K562 (cell line): ENCODE data around the gene DOCK4. TPM values are rescaled to one million over a fixed set of nuclear protein-coding genes. Genes with fewer than 3 reads are reported as not detected.

ENCODE experiments used
- ATAC-seq: fragments of 200-7000 bp; cut with Tn5 transposase; 3 replicates; pipeline ENCODE4 v1.9.1; 2020; ENCODE audit warnings: moderate library complexity
- BruUV-seq: library from RNA; stranded (reverse); fragments of 400-500 nt; replicated peaks from 2 replicates; lab custom pipeline; 2021; lab: Mats Ljungman, UMichigan
- CTCF ChIA-PET: fragments of 300-600 bp; formaldehyde crosslinking; extraction: SDS; loops from one replicate; lab custom pipeline; 2021; ENCODE audit warnings: low intra/inter-chr PET ratio; lab: Yijun Ruan, JAX
- POLR2A ChIA-PET: fragments of 300-600, 350-650 bp; sonication (Branson Sonifier 250); formaldehyde crosslinking; extraction: SDS; loops from one replicate; lab custom pipeline; 2021; ENCODE audit warnings: antibody characterized with exemption, inconsistent platforms; lab: Yijun Ruan, JAX
- DNase-seq, 4 experiments: peaks; one replicate each; pipeline versions ENCODE4 v3.0.0 to v3.0.0-alpha.2; 2011 to 2018; ENCODE audit warnings: low spot score in 3 of 4, mixed read lengths in 3 of 4; ENCODE audit errors: extremely low read depth in 1 of 4
- FAIRE-seq: peaks from 2 replicates; lab custom pipeline; 2011; peaks lifted over from hg19 to GRCh38; lab: Jason Lieb, UNC
- H2AFZ ChIP-seq: 2 replicates; pipeline ENCODE4 v1.6.0; 2011; ENCODE audit warnings: low read depth, low read length, control low read depth, inconsistent platforms
- H3K27ac ChIP-seq: fragments of 200-600 bp; 3 replicates; pipeline ENCODE4 v1.8.0; 2011; ENCODE audit warnings: low read depth, mild to moderate bottlenecking, control low read depth, inconsistent platforms, low read length, moderate library complexity, mixed read lengths; ENCODE audit errors: extremely low read depth
- H3K27me3 ChIP-seq, 2 experiments: fragments of 300-600 bp in 1 of 2; 2 replicates in 1 of 2; 3 replicates in 1 of 2; pipeline versions ENCODE4 v1.6.0 to v1.8.0; 2011; ENCODE audit warnings: inconsistent platforms in 2 of 2, low read length in 2 of 2, mild to moderate bottlenecking in 1 of 2, mixed read lengths in 1 of 2, moderate library complexity in 1 of 2; ENCODE audit not compliant: control insufficient read depth in 2 of 2, insufficient read depth in 2 of 2
- H3K36me3 ChIP-seq: fragments of 300-600 bp; 3 replicates; pipeline ENCODE4 v1.8.0; 2011; ENCODE audit warnings: mild to moderate bottlenecking, low read length, inconsistent platforms; ENCODE audit not compliant: control insufficient read depth, insufficient read depth
- H3K4me1 ChIP-seq, 2 experiments: fragments of 200-600 bp in 1 of 2; replicated peaks in 1 of 2; 2 replicates in 1 of 2; 3 replicates in 1 of 2; pipeline versions ENCODE4 v1.5.1 to v1.8.0; 2011; ENCODE audit warnings: inconsistent platforms in 2 of 2, low read length in 2 of 2, mild to moderate bottlenecking in 1 of 2, mixed read lengths in 1 of 2, moderate library complexity in 1 of 2; ENCODE audit not compliant: control insufficient read depth in 2 of 2, insufficient read depth in 2 of 2
- H3K4me2 ChIP-seq: 2 replicates; pipeline ENCODE4 v1.6.1; 2011; ENCODE audit warnings: low read length, control low read depth, inconsistent platforms, mixed read lengths; ENCODE audit not compliant: insufficient read depth
- H3K4me3 ChIP-seq: fragments of 200-600 bp; sonication (generic), shearing (Covaris generic); 2 replicates; pipeline ENCODE4 v1.5.1; 2016; ENCODE audit warnings: control low read depth, inconsistent platforms
- H3K79me2 ChIP-seq: fragments of 200-600 bp; 3 replicates; pipeline ENCODE4 v1.8.0; 2011; ENCODE audit warnings: low read length, inconsistent platforms; ENCODE audit not compliant: control insufficient read depth, insufficient read depth
- H3K9ac ChIP-seq, 2 experiments: 2 replicates each; pipeline versions ENCODE4 v1.6.0 to v1.6.1; 2011; ENCODE audit warnings: low read depth in 2 of 2, low read length in 2 of 2, control low read depth in 1 of 2, inconsistent platforms in 1 of 2, mild to moderate bottlenecking in 1 of 2, mixed read lengths in 1 of 2; ENCODE audit not compliant: insufficient read depth in 1 of 2
- H3K9me1 ChIP-seq: one replicate; pipeline ENCODE4 v1.6.0; 2011; ENCODE audit warnings: inconsistent platforms, mild to moderate bottlenecking, low read length, moderate library complexity; ENCODE audit not compliant: control insufficient read depth, insufficient read depth
- H3K9me3 ChIP-seq: replicated peaks from 2 replicates; pipeline ENCODE4 v1.5.1; 2011; ENCODE audit warnings: low read depth, low read length, inconsistent platforms; ENCODE audit not compliant: control insufficient read depth, insufficient read depth
- H4K20me1 ChIP-seq: replicated peaks from 2 replicates; pipeline ENCODE4 v1.6.1; 2011; ENCODE audit warnings: low read length, inconsistent platforms, mixed read lengths; ENCODE audit not compliant: control insufficient read depth, insufficient read depth
- ARID2 ChIP-seq: fragments of 450-650 bp; IDR thresholded peaks from 2 replicates; pipeline ENCODE4 v1.6.1; 2017; ENCODE audit warnings: antibody characterized with exemption, mild to moderate bottlenecking
- CEBPZ ChIP-seq: fragments of 150-350 bp; IDR thresholded peaks from 2 replicates; pipeline ENCODE4 v1.6.1; 2014; ENCODE audit warnings: low read depth, mild to moderate bottlenecking, low read length, borderline replicate concordance
- ELF1 ChIP-seq: fragments of 200-800 bp; sonication (Bioruptor generic); IDR thresholded peaks from 2 replicates; pipeline ENCODE4 v1.6.1; 2016; ENCODE audit warnings: missing genetic modification characterization, missing compliant biosample characterization
- ESRRA ChIP-seq: fragments of 450-650 bp; IDR thresholded peaks from 2 replicates; pipeline ENCODE4 v1.6.1; 2014; ENCODE audit warnings: low read depth, mild to moderate bottlenecking, moderate library complexity, borderline replicate concordance
- FIP1L1 ChIP-seq: fragments of 200-400 bp; formaldehyde crosslinking; IDR thresholded peaks from 2 replicates; pipeline ENCODE4 v1.6.1; 2018; ENCODE audit warnings: mild to moderate bottlenecking, low read depth, low read length; ENCODE audit not compliant: poor library complexity, severe bottlenecking
- FOS ChIP-seq: IDR thresholded peaks from 3 replicates; pipeline ENCODE4 v1.6.1; 2011; ENCODE audit not compliant: insufficient read length; ENCODE audit errors: extremely low read depth
- HNRNPUL1 ChIP-seq: fragments of 200-400 bp; formaldehyde crosslinking; IDR thresholded peaks from 2 replicates; pipeline ENCODE4 v1.6.1; 2017; ENCODE audit warnings: low read length
- SMAD1 ChIP-seq: fragments of 150-350 bp; IDR thresholded peaks from 2 replicates; pipeline ENCODE4 v1.6.1; 2014; ENCODE audit warnings: low read length, low read depth; ENCODE audit not compliant: partially characterized antibody
- ZC3H11A ChIP-seq: IDR thresholded peaks from 2 replicates; pipeline ENCODE4 v1.6.1; 2012; ENCODE audit warnings: low read depth, low read length, improper control_type of control experiment
- WGBS: fragments of 100-300 bp; shearing (Covaris generic); methylation state at CpG from one replicate; pipeline ENCODE4 v1.1.6; 2016; ENCODE audit warnings: low coverage, mixed read lengths; ENCODE audit not compliant: insufficient coverage; ENCODE audit errors: missing lambda C conversion rate; 5-methylcytosine and 5-hydroxymethylcytosine counted together
- in situ Hi-C: fragments of 300-500 bp; cut with MboI; formaldehyde crosslinking; loops from 4 replicates; pipeline ENCODE4 v1.15.0; 2018; ENCODE audit warnings: inconsistent platforms, mixed read lengths
- intact Hi-C: fragments of 100-400 bp; cut with micrococcal nuclease; formaldehyde crosslinking; loops from 2 replicates; pipeline ENCODE4 v1.14.2; 2022
- polyA plus RNA-seq, 8 experiments: library from polyadenylated mRNA; depleted of rRNA in 4 of 8; stranded (reverse) in 5 of 8; unstranded in 3 of 8; fragments of >200 nt; fragmentation: Nextera tagmentation in 2 of 8; fragmentation: Illumina TruSeq in 1 of 8; extraction: Ambion mirVana in 2 of 8; extraction: Trizol in 1 of 8; gene quantifications; 2 replicates each; pipeline versions ENCODE4 v1.2.1 to v1.2.3, GENCODE V29; 2011 to 2014; ENCODE audit warnings: inconsistent platforms in 1 of 8, missing spikeins in 1 of 8
- total RNA-seq, 7 experiments: library from RNA; depleted of rRNA in 6 of 7; stranded (reverse); fragments of >200 nt in 6 of 7; fragmentation: Illumina TruSeq in 2 of 7; extraction: Trizol in 2 of 7; gene quantifications; 2 replicates each; pipeline versions ENCODE4 v1.2.1 to v1.2.3, GENCODE V29; 2011 to 2021; ENCODE audit warnings: low replicate concordance in 1 of 7
- TF ChIP-seq, protein P1 (sequence below): fragments of 250-450 bp; sonication (Bioruptor Pico); IDR thresholded peaks from 2 replicates; pipeline ENCODE4 v1.6.1; 2021; ENCODE audit warnings: mild to moderate bottlenecking
- TF ChIP-seq, protein P2 (sequence below): fragments of 450-650 bp; IDR thresholded peaks from one replicate; pipeline ENCODE4 v1.6.1; 2018; ENCODE audit warnings: mild to moderate bottlenecking, moderate library complexity; ENCODE audit not compliant: partially characterized antibody
- TF ChIP-seq, protein P3 (sequence below): fragments of 450-650 bp; IDR thresholded peaks from 2 replicates; pipeline ENCODE4 v1.6.1; 2017; ENCODE audit warnings: antibody characterized with exemption, mild to moderate bottlenecking

DOCK4 gene
- total and polyA plus RNA-seq, 9 of the 15 experiments (the other 6 are each of a cell fraction or from before 2014, with no cell fraction given): 0.42 to 5.7 (median 2.3) TPM

DNA sequence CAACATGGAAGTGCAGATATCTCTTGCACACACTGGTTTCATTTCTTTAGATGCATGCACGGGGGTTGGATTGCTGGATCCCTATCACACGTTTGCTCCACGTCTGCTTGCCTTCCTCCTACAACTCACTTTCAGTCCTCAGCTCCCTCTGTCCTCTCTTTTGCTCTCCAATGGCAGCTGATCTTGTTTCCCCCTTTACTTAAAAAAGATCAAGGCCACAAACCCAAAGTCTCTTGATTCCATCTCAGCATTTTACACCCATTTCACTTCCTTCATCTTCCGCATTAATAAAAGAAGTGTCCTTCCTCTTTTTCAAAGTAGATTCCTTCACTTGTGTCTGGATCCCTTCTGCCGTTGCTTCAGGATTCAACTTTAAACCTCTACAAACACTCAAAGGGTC is 245.2 kb downstream of the DOCK4 start:
- Histone ChIP-seq H3K27ac (no peak overlapping the region), H3K36me3 (no peaks in the 10 kb centered on the region), H2AFZ (no peak overlapping the region), H3K9ac (no peak overlapping the region), H3K4me1 (no peaks in the 10 kb centered on the region; a peak in 1 of 5 replicates), H3K9me1 (no peaks in the 10 kb centered on the region), H3K9me3 (no peaks in the 10 kb centered on the region), H3K4me3 (no peak overlapping the region), H3K27me3 (peaks cover 3 to 9% of the 10 kb centered on the region in 2 experiments; a peak in 3 of 5 replicates), H4K20me1 (no peaks in the 10 kb centered on the region), H3K4me2 (no peak overlapping the region), H3K79me2 (no peaks in the 10 kb centered on the region)
- no peak for FAIRE-seq
- POLR2A ChIA-PET: no interaction called here
- 2% methylated on average over 5 of the region's 5 CpGs for WGBS
- no peak for ATAC-seq
- BruUV-seq: no TSS peak
- CTCF ChIA-PET: no interaction called here
- no peak for DNase-seq
- intact Hi-C loops (no loop called here), in situ Hi-C loops (no loop called here)
- TF ChIP-seq FOS (no peak), ESRRA (no peak), CEBPZ (no peak), ELF1 (tag) (no peak), ARID2 (no peak), ZC3H11A (no peak), HNRNPUL1 (no peak), FIP1L1 (no peak), SMAD1 (no peak)
- TF ChIP-seq, protein P1, sequence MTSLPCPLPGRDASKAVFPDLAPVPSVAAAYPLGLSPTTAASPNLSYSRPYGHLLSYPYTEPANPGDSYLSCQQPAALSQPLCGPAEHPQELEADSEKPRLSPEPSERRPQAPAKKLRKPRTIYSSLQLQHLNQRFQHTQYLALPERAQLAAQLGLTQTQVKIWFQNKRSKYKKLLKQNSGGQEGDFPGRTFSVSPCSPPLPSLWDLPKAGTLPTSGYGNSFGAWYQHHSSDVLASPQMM (CRISPR knock-in tag): no peak
- TF ChIP-seq, protein P2, sequence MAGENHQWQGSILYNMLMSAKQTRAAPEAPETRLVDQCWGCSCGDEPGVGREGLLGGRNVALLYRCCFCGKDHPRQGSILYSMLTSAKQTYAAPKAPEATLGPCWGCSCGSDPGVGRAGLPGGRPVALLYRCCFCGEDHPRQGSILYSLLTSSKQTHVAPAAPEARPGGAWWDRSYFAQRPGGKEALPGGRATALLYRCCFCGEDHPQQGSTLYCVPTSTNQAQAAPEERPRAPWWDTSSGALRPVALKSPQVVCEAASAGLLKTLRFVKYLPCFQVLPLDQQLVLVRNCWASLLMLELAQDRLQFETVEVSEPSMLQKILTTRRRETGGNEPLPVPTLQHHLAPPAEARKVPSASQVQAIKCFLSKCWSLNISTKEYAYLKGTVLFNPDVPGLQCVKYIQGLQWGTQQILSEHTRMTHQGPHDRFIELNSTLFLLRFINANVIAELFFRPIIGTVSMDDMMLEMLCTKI: no peak
- TF ChIP-seq, protein P3, sequence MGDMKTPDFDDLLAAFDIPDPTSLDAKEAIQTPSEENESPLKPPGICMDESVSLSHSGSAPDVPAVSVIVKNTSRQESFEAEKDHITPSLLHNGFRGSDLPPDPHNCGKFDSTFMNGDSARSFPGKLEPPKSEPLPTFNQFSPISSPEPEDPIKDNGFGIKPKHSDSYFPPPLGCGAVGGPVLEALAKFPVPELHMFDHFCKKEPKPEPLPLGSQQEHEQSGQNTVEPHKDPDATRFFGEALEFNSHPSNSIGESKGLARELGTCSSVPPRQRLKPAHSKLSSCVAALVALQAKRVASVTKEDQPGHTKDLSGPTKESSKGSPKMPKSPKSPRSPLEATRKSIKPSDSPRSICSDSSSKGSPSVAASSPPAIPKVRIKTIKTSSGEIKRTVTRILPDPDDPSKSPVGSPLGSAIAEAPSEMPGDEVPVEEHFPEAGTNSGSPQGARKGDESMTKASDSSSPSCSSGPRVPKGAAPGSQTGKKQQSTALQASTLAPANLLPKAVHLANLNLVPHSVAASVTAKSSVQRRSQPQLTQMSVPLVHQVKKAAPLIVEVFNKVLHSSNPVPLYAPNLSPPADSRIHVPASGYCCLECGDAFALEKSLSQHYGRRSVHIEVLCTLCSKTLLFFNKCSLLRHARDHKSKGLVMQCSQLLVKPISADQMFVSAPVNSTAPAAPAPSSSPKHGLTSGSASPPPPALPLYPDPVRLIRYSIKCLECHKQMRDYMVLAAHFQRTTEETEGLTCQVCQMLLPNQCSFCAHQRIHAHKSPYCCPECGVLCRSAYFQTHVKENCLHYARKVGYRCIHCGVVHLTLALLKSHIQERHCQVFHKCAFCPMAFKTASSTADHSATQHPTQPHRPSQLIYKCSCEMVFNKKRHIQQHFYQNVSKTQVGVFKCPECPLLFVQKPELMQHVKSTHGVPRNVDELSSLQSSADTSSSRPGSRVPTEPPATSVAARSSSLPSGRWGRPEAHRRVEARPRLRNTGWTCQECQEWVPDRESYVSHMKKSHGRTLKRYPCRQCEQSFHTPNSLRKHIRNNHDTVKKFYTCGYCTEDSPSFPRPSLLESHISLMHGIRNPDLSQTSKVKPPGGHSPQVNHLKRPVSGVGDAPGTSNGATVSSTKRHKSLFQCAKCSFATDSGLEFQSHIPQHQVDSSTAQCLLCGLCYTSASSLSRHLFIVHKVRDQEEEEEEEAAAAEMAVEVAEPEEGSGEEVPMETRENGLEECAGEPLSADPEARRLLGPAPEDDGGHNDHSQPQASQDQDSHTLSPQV: no peak
